Stimulated activated CD8-positive, alpha-beta memory T cell treated with anti-CD3 and anti-CD28 coated beads, Interleukin-15, amount 100 ng/mL, for 1 hour (primary cell): ENCODE results near the gene MT1X.

Experiments
- DNase-seq: peaks from one replicate; pipeline ENCODE4 v3.0.0-alpha.2; 2020; ENCODE audit warnings: low read depth

The MT1X gene

GRCh38 chr16:56681939-56682702 lies at the start of gene MT1X:
TSS of gene MT1X (plus strand) at chr16:56682470. CDS start at chr16:56682541, 71 bp downstream.
- DNase-seq: peak; percentile 65

GRCh38 chr16:56632848-56633365 lies 49.4 kb upstream of the MT1X start:
- no peak for DNase-seq

GRCh38 chr16:56633535-56633934 lies 48.7 kb upstream of the MT1X start:
- no peak for DNase-seq

- DNase-seq: no peak
Observed at GRCh38 chr16:56634715-56635440, 47.4 kb upstream of the MT1X start.

GRCh38 chr16:56635441-56635967 lies 46.8 kb upstream of the MT1X start:
- no peak for DNase-seq

GRCh38 chr16:56636616-56637413 lies 45.5 kb upstream of the MT1X start:
- no peak for DNase-seq

- no peak for DNase-seq
Observed at GRCh38 chr16:56637814-56638750, 44.2 kb upstream of the MT1X start, which contains the start of gene MT1A. TSS of gene MT1A (plus strand) at chr16:56638666. CDS start at chr16:56638739, 73 bp downstream.

- no peak for DNase-seq
Observed at GRCh38 chr16:56639045-56639444, 43.2 kb upstream of the MT1X start.

GRCh38 chr16:56640076-56640475 lies 42.2 kb upstream of the MT1X start:
- DNase-seq: no peak

GRCh38 chr16:56641166-56641565 lies 41.1 kb upstream of the MT1X start:
- DNase-seq: no peak

- peak; percentile 24 for DNase-seq
Observed at GRCh38 chr16:56643080-56643778, 39.0 kb upstream of the MT1X start.

- DNase-seq: no peak
Observed at GRCh38 chr16:56643833-56644232, 38.4 kb upstream of the MT1X start.

GRCh38 chr16:56645311-56645710 lies 37.0 kb upstream of the MT1X start:
- no peak for DNase-seq

- no peak for DNase-seq
Observed at GRCh38 chr16:56645838-56646237, 36.4 kb upstream of the MT1X start.

- DNase-seq: no peak
Observed at GRCh38 chr16:56647641-56648431, 34.4 kb upstream of the MT1X start.

- no peak for DNase-seq
Observed at GRCh38 chr16:56649271-56649670, 33.0 kb upstream of the MT1X start.

GRCh38 chr16:56649820-56650219 lies 32.5 kb upstream of the MT1X start:
- DNase-seq: no peak

GRCh38 chr16:56651586-56651985 lies 30.7 kb upstream of the MT1X start, which contains the start of gene MT1B:
TSS of gene MT1B (plus strand) at chr16:56651886. CDS start at chr16:56651954, 68 bp downstream.
- no peak for DNase-seq

GRCh38 chr16:56652600-56652999 lies 29.7 kb upstream of the MT1X start:
- no peak for DNase-seq
